ENCODE measurements around the gene CYTH3. TPM values are rescaled to one million over a fixed set of nuclear protein-coding genes. Genes with fewer than 3 reads are reported as not detected.

CYTH3 gene
- total and polyA plus RNA-seq, 9 donors, result 14.8 to 29.6 (median 18.9) TPM

- H3K27me3 ChIP-seq, result no peaks in the 10 kb centered on the region
- H3K9me3 ChIP-seq, result no peaks in the 10 kb centered on the region
- intact Hi-C loops (cut with DNase I), result no loop called here
- 1 to 3% (median 2%) methylated on average over 16 of the region's 16 CpGs for WGBS, 3 donors
- H3K27ac ChIP-seq, result peak overlapping the region in 1 of 2 donors; percentile 3
- DNase-seq, result peak; percentile 21 to 52 (median 44)
- H3K4me3 ChIP-seq, result peak overlapping the region; percentile 56
- no peaks in the 10 kb centered on the region for H3K36me3 ChIP-seq
- TF ChIP-seq EP300 (IDR thresholded peaks at IDR 0.05) (no peak), POLR2A (IDR thresholded peaks at IDR 0.05) (no peak), CTCF (IDR thresholded peaks at IDR 0.05) (peak in 2 of 3 donors; percentile 16 to 20)
- H3K4me1 ChIP-seq (ENCODE audit: insufficient read depth), result peaks cover 10% of the 10 kb centered on the region
These were observed 1.3 kb downstream of the CYTH3 start for GRCh38 chr7:6271060-6271658.

- Histone ChIP-seq H3K27me3 (no peaks in the 10 kb centered on the region), H3K4me1 (ENCODE audit: insufficient read depth) (peaks cover 10% of the 10 kb centered on the region), H3K4me3 (no peak overlapping the region), H3K9me3 (no peaks in the 10 kb centered on the region), H3K27ac (no peak overlapping the region), H3K36me3 (no peaks in the 10 kb centered on the region)
- intact Hi-C loops (cut with DNase I), result no loop called here
- TF ChIP-seq EP300 (IDR thresholded peaks at IDR 0.05) (no peak), CTCF (IDR thresholded peaks at IDR 0.05) (no peak), POLR2A (IDR thresholded peaks at IDR 0.05) (no peak)
- WGBS, 3 donors, result 22 to 36% (median 23%) methylated on average over 4 of the region's 4 CpGs
- no peak for DNase-seq
These were observed 2.9 kb downstream of the CYTH3 start for GRCh38 chr7:6269527-6269926.

- Histone ChIP-seq H3K9me3 (no peaks in the 10 kb centered on the region), H3K4me1 (ENCODE audit: insufficient read depth) (peaks cover 10% of the 10 kb centered on the region), H3K4me3 (no peak overlapping the region), H3K27me3 (no peaks in the 10 kb centered on the region), H3K27ac (no peak overlapping the region), H3K36me3 (no peaks in the 10 kb centered on the region)
- WGBS, 3 donors, result 78 to 86% (median 80%) methylated on average over 5 of the region's 5 CpGs
- intact Hi-C loops (cut with DNase I), result no loop called here
- no peak for DNase-seq
- TF ChIP-seq CTCF (IDR thresholded peaks at IDR 0.05), result no peak
- TF ChIP-seq POLR2A (IDR thresholded peaks at IDR 0.05), result no peak
- TF ChIP-seq EP300 (IDR thresholded peaks at IDR 0.05), result no peak
These were observed 3.5 kb downstream of the CYTH3 start for GRCh38 chr7:6268907-6269306.

- intact Hi-C loops (cut with DNase I), result no loop called here
- Histone ChIP-seq H3K4me3 (no peak overlapping the region), H3K4me1 (ENCODE audit: insufficient read depth) (peaks cover 8% of the 10 kb centered on the region), H3K27me3 (no peaks in the 10 kb centered on the region), H3K9me3 (no peaks in the 10 kb centered on the region), H3K36me3 (no peaks in the 10 kb centered on the region), H3K27ac (no peak overlapping the region)
- TF ChIP-seq EP300 (IDR thresholded peaks at IDR 0.05), result no peak
- no peak for TF ChIP-seq CTCF (IDR thresholded peaks at IDR 0.05)
- TF ChIP-seq POLR2A (IDR thresholded peaks at IDR 0.05), result no peak
- 95 to 97% (median 96%) methylated on average over 18 of the region's 18 CpGs for WGBS, 3 donors
- no peak for DNase-seq
These were observed 4.2 kb downstream of the CYTH3 start for GRCh38 chr7:6268023-6268900.

Measured in ovary (tissue), 9 donors.